Osteocyte (in vitro differentiated cells): ENCODE data around the gene MAPRE3. TPM values are rescaled to one million over a fixed set of nuclear protein-coding genes. Genes with fewer than 3 reads are reported as not detected.

Experiments
- DNase-seq: peaks from one replicate; pipeline ENCODE4 v3.0.0; 2021; ENCODE audit warnings: mixed read lengths; ENCODE audit not compliant: unreplicated experiment; ENCODE audit errors: extremely low spot score
- H3K27ac Mint-ChIP-seq: one replicate; pipeline ENCODE4 v1.8.0; 2021; ENCODE audit warnings: mild to moderate bottlenecking, mixed read lengths; ENCODE audit not compliant: unreplicated experiment
- H3K27me3 Mint-ChIP-seq: one replicate; pipeline ENCODE4 v1.8.0; 2021; ENCODE audit warnings: mixed read lengths; ENCODE audit not compliant: unreplicated experiment
- H3K36me3 Mint-ChIP-seq: one replicate; pipeline ENCODE4 v1.8.0; 2021; ENCODE audit warnings: mixed read lengths; ENCODE audit not compliant: unreplicated experiment
- H3K4me1 Mint-ChIP-seq: one replicate; pipeline ENCODE4 v1.8.0; 2021; ENCODE audit warnings: mixed read lengths; ENCODE audit not compliant: unreplicated experiment
- H3K4me3 Mint-ChIP-seq: one replicate; pipeline ENCODE4 v1.8.0; 2021; ENCODE audit warnings: mild to moderate bottlenecking, moderate library complexity, mixed read lengths; ENCODE audit not compliant: unreplicated experiment
- H3K9me3 Mint-ChIP-seq: one replicate; pipeline ENCODE4 v1.8.0; 2021; ENCODE audit warnings: mixed read lengths; ENCODE audit not compliant: unreplicated experiment
- CTCF ChIP-seq: fragments of 200-600 bp; sonication (generic); IDR thresholded peaks from 2 replicates; pipeline ENCODE4 v1.5.0; 2021; ENCODE audit warnings: antibody characterized with exemption, mild to moderate bottlenecking, moderate library complexity
- total RNA-seq: library from RNA; stranded (reverse); gene quantifications from 2 replicates; pipeline ENCODE4 v1.2.1, GENCODE V29; 2021

The MAPRE3 gene
- total RNA-seq, 1 donor from 2014 or later: 9.4 TPM

- H3K27me3 Mint-ChIP-seq: peaks cover 3% of the 10 kb centered on the region
- no peak overlapping the region for H3K27ac Mint-ChIP-seq
- no peak overlapping the region for H3K4me3 Mint-ChIP-seq
These were observed 24.5 kb downstream of the MAPRE3 start for GRCh38 chr2:26994983-26995382.

GRCh38 chr2:26997394-26997793 lies 27.0 kb downstream of the MAPRE3 start:
- Mint-ChIP-seq H3K4me3 (no peak overlapping the region), H3K27ac (no peak overlapping the region), H3K9me3 (no peaks in the 10 kb centered on the region), H3K27me3 (peaks cover 3% of the 10 kb centered on the region), H3K4me1 (no peaks in the 10 kb centered on the region), H3K36me3 (no peaks in the 10 kb centered on the region)
- DNase-seq: no peak
- no peak for TF ChIP-seq CTCF

More at GRCh38 chr2:26994983-26995382, 24.5 kb downstream of the MAPRE3 start:
- no peak for DNase-seq
- no peaks in the 10 kb centered on the region for H3K36me3 Mint-ChIP-seq
- no peaks in the 10 kb centered on the region for H3K9me3 Mint-ChIP-seq
- H3K4me1 Mint-ChIP-seq: peaks cover 4% of the 10 kb centered on the region
- no peak for TF ChIP-seq CTCF

- H3K36me3 Mint-ChIP-seq: no peaks in the 10 kb centered on the region
- DNase-seq: no peak
- peaks cover 3% of the 10 kb centered on the region for H3K27me3 Mint-ChIP-seq
- TF ChIP-seq CTCF: no peak
- H3K4me3 Mint-ChIP-seq: no peak overlapping the region
- no peak overlapping the region for H3K27ac Mint-ChIP-seq
- H3K9me3 Mint-ChIP-seq: no peaks in the 10 kb centered on the region
- H3K4me1 Mint-ChIP-seq: no peaks in the 10 kb centered on the region
These were observed 27.9 kb downstream of the MAPRE3 start for GRCh38 chr2:26998323-26998722.

GRCh38 chr2:27000228-27000627 lies 29.8 kb downstream of the MAPRE3 start:
- peaks cover 3% of the 10 kb centered on the region for H3K27me3 Mint-ChIP-seq
- H3K36me3 Mint-ChIP-seq: no peaks in the 10 kb centered on the region
- no peak for DNase-seq
- no peaks in the 10 kb centered on the region for H3K9me3 Mint-ChIP-seq
- no peak for TF ChIP-seq CTCF
- peaks cover 6% of the 10 kb centered on the region for H3K4me1 Mint-ChIP-seq
- no peak overlapping the region for H3K4me3 Mint-ChIP-seq
- H3K27ac Mint-ChIP-seq: no peak overlapping the region

GRCh38 chr2:27000995-27001394 lies 30.6 kb downstream of the MAPRE3 start:
- H3K27ac Mint-ChIP-seq: no peak overlapping the region
- DNase-seq: no peak
- no peak for TF ChIP-seq CTCF

More at GRCh38 chr2:27000995-27001394, 30.6 kb downstream of the MAPRE3 start:
- H3K27me3 Mint-ChIP-seq: peaks cover 3% of the 10 kb centered on the region
- H3K9me3 Mint-ChIP-seq: no peaks in the 10 kb centered on the region
- peaks cover 6% of the 10 kb centered on the region for H3K4me1 Mint-ChIP-seq
- H3K4me3 Mint-ChIP-seq: no peak overlapping the region
- no peaks in the 10 kb centered on the region for H3K36me3 Mint-ChIP-seq
